Liver (tissue), 9 donors: ENCODE data around the gene RAI14. TPM values are rescaled to one million over a fixed set of nuclear protein-coding genes. Genes with fewer than 3 reads are reported as not detected.

ENCODE experiments used
- DNase-seq: peaks from one replicate; pipeline ENCODE4 v3.0.0-alpha.2; 2017; ENCODE audit warnings: low spot score
- H3K27ac ChIP-seq, 2 donors: one replicate each; pipeline ENCODE4 v1.7.0; 2013; ENCODE audit warnings: inconsistent platforms in 2 of 2, low read length in 2 of 2, control low read depth in 1 of 2, low read depth in 1 of 2, mild to moderate bottlenecking in 1 of 2
- H3K27me3 ChIP-seq, 4 donors: one replicate each; pipeline versions ENCODE4 v1.6.1 to v1.7.0; 2013; ENCODE audit warnings: low read length in 3 of 4, inconsistent platforms in 1 of 4, mild to moderate bottlenecking in 1 of 4, moderate library complexity in 1 of 4; ENCODE audit not compliant: control insufficient read depth in 4 of 4, insufficient read depth in 4 of 4
- H3K36me3 ChIP-seq, 4 donors: one replicate each; pipeline versions ENCODE4 v1.6.1 to v1.7.0; 2013; ENCODE audit warnings: low read length in 3 of 4, mild to moderate bottlenecking in 3 of 4, low read depth in 1 of 4, moderate library complexity in 1 of 4; ENCODE audit not compliant: control insufficient read depth in 4 of 4, insufficient read depth in 3 of 4
- H3K4me1 ChIP-seq, 4 donors: one replicate each; pipeline versions ENCODE4 v1.6.1 to v1.7.0; 2013; ENCODE audit warnings: low read length in 3 of 4, mild to moderate bottlenecking in 3 of 4, moderate library complexity in 1 of 4; ENCODE audit not compliant: control insufficient read depth in 4 of 4, insufficient read depth in 4 of 4
- H3K4me3 ChIP-seq, 3 donors: one replicate each; pipeline versions ENCODE4 v1.6.1 to v1.7.0; 2013; ENCODE audit warnings: low read length in 3 of 3, control low read depth in 1 of 3, low read depth in 1 of 3, mild to moderate bottlenecking in 1 of 3
- H3K9ac ChIP-seq, 2 donors: one replicate each; pipeline ENCODE4 v1.7.0; 2013; ENCODE audit warnings: low read length in 2 of 2, mild to moderate bottlenecking in 2 of 2, moderate library complexity in 2 of 2, control low read depth in 1 of 2, low read depth in 1 of 2
- H3K9me3 ChIP-seq, 4 donors: one replicate each; pipeline versions ENCODE4 v1.6.1 to v1.7.0; 2013; ENCODE audit warnings: low read length in 3 of 4; ENCODE audit not compliant: control insufficient read depth in 4 of 4
- ATF3 ChIP-seq: IDR thresholded peaks from 2 replicates; pipeline ENCODE4 v1.6.1; 2016; ENCODE audit warnings: antibody characterized with exemption
- CTCF ChIP-seq: fragments of 150-350 bp; IDR thresholded peaks from 2 replicates; pipeline ENCODE4 v1.5.1; 2017; ENCODE audit warnings: improper control_type of control experiment, low read depth, low read length; ENCODE audit not compliant: missing input control
- EGR1 ChIP-seq, 2 donors: IDR thresholded peaks; 2 replicates each; pipeline ENCODE4 v1.6.1; 2016 to 2018; ENCODE audit warnings: antibody characterized with exemption in 2 of 2, low read depth in 2 of 2
- FOXA1 ChIP-seq: IDR thresholded peaks from 2 replicates; pipeline ENCODE4 v1.6.1; 2016; ENCODE audit warnings: antibody characterized with exemption
- FOXA2 ChIP-seq: IDR thresholded peaks from 2 replicates; pipeline ENCODE4 v1.6.1; 2016; ENCODE audit warnings: antibody characterized with exemption
- GABPA ChIP-seq, 2 donors: IDR thresholded peaks in 1 of 2; conservative IDR thresholded peaks in 1 of 2; 2 replicates each; pipeline ENCODE4 v1.6.1; 2016; ENCODE audit warnings: antibody characterized with exemption in 2 of 2, mild to moderate bottlenecking in 1 of 2, moderate library complexity in 1 of 2
- HNF4A ChIP-seq, 2 donors: conservative IDR thresholded peaks; 2 replicates each; pipeline ENCODE4 v1.6.1; 2016; ENCODE audit warnings: antibody characterized with exemption in 2 of 2, mild to moderate bottlenecking in 2 of 2
- HNF4G ChIP-seq: IDR thresholded peaks from 2 replicates; pipeline ENCODE4 v1.6.1; 2016; ENCODE audit warnings: antibody characterized with exemption
- JUND ChIP-seq, 2 donors: IDR thresholded peaks; 2 replicates each; pipeline ENCODE4 v1.6.1; 2016; ENCODE audit warnings: antibody characterized with exemption in 2 of 2
- MAX ChIP-seq: IDR thresholded peaks from 2 replicates; pipeline ENCODE4 v1.6.1; 2016; ENCODE audit warnings: antibody characterized with exemption
- NR2F2 ChIP-seq: IDR thresholded peaks from 2 replicates; pipeline ENCODE4 v1.6.1; 2016; ENCODE audit warnings: antibody characterized with exemption
- RAD21 ChIP-seq, 2 donors: IDR thresholded peaks; 2 replicates each; pipeline ENCODE4 v1.6.1; 2016; ENCODE audit warnings: antibody characterized with exemption in 2 of 2, mild to moderate bottlenecking in 2 of 2
- REST ChIP-seq: IDR thresholded peaks from 2 replicates; pipeline ENCODE4 v1.6.1; 2016; ENCODE audit warnings: antibody characterized with exemption, mild to moderate bottlenecking
- RXRA ChIP-seq, 2 donors: IDR thresholded peaks; 2 replicates each; pipeline ENCODE4 v1.6.1; 2017 to 2018; ENCODE audit warnings: antibody characterized with exemption in 2 of 2, mild to moderate bottlenecking in 1 of 2
- SP1 ChIP-seq: IDR thresholded peaks from 2 replicates; pipeline ENCODE4 v1.6.1; 2018; ENCODE audit warnings: antibody characterized with exemption, mild to moderate bottlenecking
- TAF1 ChIP-seq: conservative IDR thresholded peaks from 2 replicates; pipeline ENCODE4 v1.6.1; 2016; ENCODE audit warnings: antibody characterized with exemption, mild to moderate bottlenecking
- YY1 ChIP-seq: IDR thresholded peaks from 2 replicates; pipeline ENCODE4 v1.6.1; 2016; ENCODE audit warnings: antibody characterized with exemption, mild to moderate bottlenecking
- ZBTB33 ChIP-seq: IDR thresholded peaks from 2 replicates; pipeline ENCODE4 v1.6.1; 2016; ENCODE audit warnings: antibody characterized with exemption
- WGBS: extraction: QIAGEN DNeasy Blood & Tissue Kit; methylation state at CpG from one replicate; pipeline ENCODE4 v1.1.7; 2013; 5-methylcytosine and 5-hydroxymethylcytosine counted together
- polyA plus RNA-seq, 2 donors: library from polyadenylated mRNA; stranded (reverse) in 1 of 2; unstranded in 1 of 2; fragments of 200-250 nt in 1 of 2; fragments of >200 nt in 1 of 2; fragmentation: Nextera tagmentation in 1 of 2; extraction: Ambion mirVana in 1 of 2; gene quantifications; one replicate each; pipeline versions ENCODE4 v1.2.1 to v1.2.3, GENCODE V29; 2013 to 2015
- total RNA-seq, 2 donors: library from RNA; depleted of rRNA; stranded (reverse); fragments of >200 nt; gene quantifications; one replicate each; pipeline ENCODE4 v1.2.3, GENCODE V29; 2014
- donor health status: healthy.
- donor health status: healthy.
- donor health status: healthy.
- donor health status: healthy.
- donor health status: healthy.

RAI14 gene
- total and polyA plus RNA-seq, 4 donors: 7.8 to 21.4 (median 11.4) TPM

GRCh38 chr5:34734326-34734725, 78.2 kb downstream of the RAI14 start:
- no peak overlapping the region for H3K27ac ChIP-seq
- peaks cover 8 to 36% (median 26%) of the 10 kb centered on the region in 4 donors for H3K4me1 ChIP-seq
- H3K27me3 ChIP-seq: no peaks in the 10 kb centered on the region
- H3K9me3 ChIP-seq: no peaks in the 10 kb centered on the region
- DNase-seq: no peak
- 94% methylated on average over 3 of the region's 3 CpGs for WGBS
- H3K9ac ChIP-seq: no peak overlapping the region
- TF ChIP-seq SP1: no peak
- no peak for TF ChIP-seq FOXA1
- no peak for TF ChIP-seq NR2F2
- TF ChIP-seq MAX: no peak
- no peak for TF ChIP-seq YY1
- TF ChIP-seq FOXA2: no peak
- TF ChIP-seq TAF1: no peak
- TF ChIP-seq HNF4G: no peak
- TF ChIP-seq ZBTB33: no peak
- no peak for TF ChIP-seq ATF3
- no peak for TF ChIP-seq RAD21 (IDR thresholded peaks at IDR 0.05)
- TF ChIP-seq REST: no peak
- TF ChIP-seq JUND (IDR thresholded peaks at IDR 0.05): no peak
- no peak for TF ChIP-seq GABPA (IDR thresholded peaks at IDR 0.05 in 1 of 2, conservative IDR thresholded peaks at IDR 0.05 in 1 of 2)
- no peak for TF ChIP-seq HNF4A (conservative IDR thresholded peaks at IDR 0.05)
- no peak for TF ChIP-seq RXRA (IDR thresholded peaks at IDR 0.05)
- H3K36me3 ChIP-seq: no peaks in the 10 kb centered on the region
- no peak overlapping the region for H3K4me3 ChIP-seq

- DNase-seq: no peak
- 94% methylated on average over 19 of the region's 19 CpGs for WGBS
- Histone ChIP-seq H3K36me3 (no peaks in the 10 kb centered on the region), H3K27me3 (no peaks in the 10 kb centered on the region), H3K27ac (no peak overlapping the region), H3K9me3 (no peaks in the 10 kb centered on the region), H3K9ac (no peak overlapping the region), H3K4me3 (no peak overlapping the region), H3K4me1 (peaks cover 8 to 26% (median 23%) of the 10 kb centered on the region in 4 donors)
- no peak for TF ChIP-seq REST
- TF ChIP-seq HNF4A (conservative IDR thresholded peaks at IDR 0.05): no peak
- TF ChIP-seq TAF1: no peak
- TF ChIP-seq RXRA (IDR thresholded peaks at IDR 0.05): no peak
- TF ChIP-seq YY1: no peak
- no peak for TF ChIP-seq SP1
- TF ChIP-seq GABPA (IDR thresholded peaks at IDR 0.05 in 1 of 2, conservative IDR thresholded peaks at IDR 0.05 in 1 of 2): no peak
- TF ChIP-seq FOXA2: no peak
- no peak for TF ChIP-seq EGR1 (IDR thresholded peaks at IDR 0.05; ENCODE audit: low read depth in 2 of 2)
- TF ChIP-seq JUND (IDR thresholded peaks at IDR 0.05): no peak
- no peak for TF ChIP-seq MAX
- TF ChIP-seq CTCF: no peak
- no peak for TF ChIP-seq FOXA1
These were observed 79.6 kb downstream of the RAI14 start for GRCh38 chr5:34735491-34736426.
